GM23338 (cell line): Measurements from ENCODE around the gene SYTL1. TPM values are rescaled to one million over a fixed set of nuclear protein-coding genes. Genes with fewer than 3 reads are reported as not detected.

Experiments
- ATAC-seq: fragments of 200-7000 bp; cut with Tn5 transposase; 3 replicates; pipeline ENCODE4 v1.9.1; 2020
- DNase-seq: peaks from one replicate; pipeline ENCODE4 v3.0.0-alpha.2; 2015; ENCODE audit warnings: low spot score
- H2AFZ ChIP-seq: fragments of 200-600 bp; sonication (generic); 2 replicates; pipeline ENCODE4 v1.8.0; 2016; ENCODE audit warnings: antibody characterized with exemption, mild to moderate bottlenecking, moderate library complexity
- H3F3A ChIP-seq: fragments of 200-600 bp; sonication (generic); replicated peaks from 2 replicates; pipeline ENCODE4 v1.8.0; 2017; ENCODE audit warnings: antibody characterized with exemption, mixed run types, low read depth
- H3K27ac ChIP-seq: fragments of 200-600 bp; sonication (generic); 2 replicates; pipeline ENCODE4 v1.6.1; 2016; ENCODE audit warnings: low read depth
- H3K27me3 ChIP-seq: fragments of 200-600 bp; sonication (generic); 2 replicates; pipeline ENCODE4 v1.8.0; 2016; ENCODE audit warnings: mild to moderate bottlenecking, mixed run types, moderate library complexity; ENCODE audit not compliant: insufficient read depth
- H3K36me3 ChIP-seq: fragments of 200-600 bp; sonication (generic); 2 replicates; pipeline ENCODE4 v1.8.0; 2016; ENCODE audit warnings: mild to moderate bottlenecking; ENCODE audit not compliant: insufficient read depth
- H3K4me1 ChIP-seq: fragments of 200-600 bp; sonication (generic); 2 replicates; pipeline ENCODE4 v1.8.0; 2016; ENCODE audit warnings: mild to moderate bottlenecking, moderate library complexity; ENCODE audit not compliant: insufficient read depth
- H3K4me2 ChIP-seq: fragments of 200-600 bp; sonication (generic); 2 replicates; pipeline ENCODE4 v1.7.1; 2017; ENCODE audit warnings: mixed run types
- H3K4me3 ChIP-seq: fragments of 200-600 bp; sonication (generic); 2 replicates; pipeline ENCODE4 v1.6.1; 2016; ENCODE audit warnings: mixed run types
- H3K79me2 ChIP-seq: fragments of 200-600 bp; sonication (generic); replicated peaks from 2 replicates; pipeline ENCODE4 v1.8.0; 2017; ENCODE audit warnings: mild to moderate bottlenecking; ENCODE audit not compliant: insufficient read depth
- H3K9me2 ChIP-seq: fragments of 200-600 bp; sonication (generic); 2 replicates; pipeline ENCODE4 v1.8.0; 2017; ENCODE audit not compliant: insufficient read depth
- H4K20me1 ChIP-seq: fragments of 200-600 bp; sonication (generic); replicated peaks from 2 replicates; pipeline ENCODE4 v1.8.0; 2017; ENCODE audit warnings: mild to moderate bottlenecking; ENCODE audit not compliant: insufficient read depth
- H3K27ac Mint-ChIP-seq: 2 replicates; pipeline ENCODE4 v1.8.0; 2020; ENCODE audit warnings: inconsistent platforms, mild to moderate bottlenecking, moderate library complexity, mixed read lengths
- H3K27me3 Mint-ChIP-seq: 3 replicates; pipeline ENCODE4 v1.8.0; 2022; ENCODE audit warnings: low read depth, mild to moderate bottlenecking, moderate library complexity, mixed read lengths, inconsistent platforms; ENCODE audit not compliant: insufficient read depth, poor library complexity
- H3K36me3 Mint-ChIP-seq: 3 replicates; pipeline ENCODE4 v1.8.0; 2021; ENCODE audit warnings: low read depth, mild to moderate bottlenecking, inconsistent platforms, moderate library complexity, mixed read lengths
- H3K4me1 Mint-ChIP-seq: 3 replicates; pipeline ENCODE4 v1.8.0; 2020; ENCODE audit warnings: mild to moderate bottlenecking, inconsistent platforms, mixed read lengths
- H3K4me3 Mint-ChIP-seq: 3 replicates; pipeline ENCODE4 v1.8.0; 2021; ENCODE audit warnings: moderate library complexity, mild to moderate bottlenecking, inconsistent platforms, mixed read lengths
- H3K9me3 Mint-ChIP-seq: 3 replicates; pipeline ENCODE4 v1.8.0; 2020; ENCODE audit warnings: moderate library complexity, mild to moderate bottlenecking, inconsistent platforms, mixed read lengths
- CREB1 ChIP-seq: fragments of 250-450 bp; sonication (Bioruptor Pico); IDR thresholded peaks from 2 replicates; pipeline ENCODE4 v1.5.0; 2020; ENCODE audit warnings: low read depth, mild to moderate bottlenecking, moderate library complexity
- CTCF ChIP-seq, 2 experiments: fragments of 200-600 bp in 1 of 2; sonication (generic) in 1 of 2; conservative IDR thresholded peaks; 2 replicates each; pipeline versions ENCODE4 v1.5.1 to v1.6.1; 2016 to 2017; ENCODE audit warnings: antibody characterized with exemption in 2 of 2, low read depth in 2 of 2, mild to moderate bottlenecking in 2 of 2, moderate library complexity in 1 of 2
- ETS1 ChIP-seq: IDR thresholded peaks from 2 replicates; pipeline ENCODE4 v1.6.1; 2016; ENCODE audit warnings: antibody characterized with exemption
- POLR2AphosphoS5 ChIP-seq: IDR thresholded peaks from 2 replicates; pipeline ENCODE4 v1.6.1; 2016; ENCODE audit warnings: antibody characterized with exemption, low read depth
- polyA plus RNA-seq: library from polyadenylated mRNA; unstranded; fragments of >200 nt; fragmentation: Nextera tagmentation; extraction: Ambion mirVana; gene quantifications from 2 replicates; pipeline ENCODE4 v1.2.1, GENCODE V29; 2016
- total RNA-seq: library from RNA; depleted of rRNA; stranded (reverse); fragments of >200 nt; shearing (Covaris generic); gene quantifications from 2 replicates; pipeline ENCODE4 v1.2.3, GENCODE V29; 2014

SYTL1 gene
- total and polyA plus RNA-seq, 2 experiments from 2014 or later = 4.9 to 12.3 TPM

GRCh38 chr1:27392096-27392777 lies 50.4 kb downstream of the SYTL1 start, which contains the start of gene GPR3:
Gene GPR3 (plus strand): TSS chr1:27392622. CDS start chr1:27393799, 1,177 bp downstream.
- Histone ChIP-seq H2AFZ (peak within 1 kb of the TSS; percentile 96), H3F3A (peaks cover 7% of the 10 kb centered on the region; the same call in 1 of the 2 replicates), H3K4me2 (peak within 1 kb of the TSS; percentile 89), H3K27ac (no peak within 1 kb of the TSS), H3K79me2 (no peaks in the 10 kb centered on the region), H3K9me2 (no peaks in the 10 kb centered on the region), H4K20me1 (no peaks in the 10 kb centered on the region), H3K27me3 (no peaks in the 10 kb centered on the region), H3K4me1 (peaks cover 12% of the 10 kb centered on the region), H3K36me3 (no peaks in the 10 kb centered on the region), H3K4me3 (peak within 1 kb of the TSS; percentile 94)
- peaks cover 3% of the 10 kb centered on the region; the same call in 2 of the 3 replicates for H3K9me3 Mint-ChIP-seq
- peak within 1 kb of the TSS; percentile 90 for H3K27ac Mint-ChIP-seq
- H3K27me3 Mint-ChIP-seq = peaks cover 33% of the 10 kb centered on the region
- H3K4me3 Mint-ChIP-seq = peak within 1 kb of the TSS; percentile 92
- ATAC-seq (peak; percentile 72), DNase-seq (peak; percentile 97)
- peaks cover 29% of the 10 kb centered on the region for H3K4me1 Mint-ChIP-seq
- TF ChIP-seq ETS1 (no peak), CREB1 (peak; percentile 91), CTCF (conservative IDR thresholded peaks at IDR 0.05; ENCODE audit: low read depth in 2 of 2) (peak; percentile 46 to 82), POLR2AphosphoS5 (peak; percentile 32; the same call in 1 of the 2 replicates)
- peaks cover 5% of the 10 kb centered on the region; the same call in 1 of the 3 replicates for H3K36me3 Mint-ChIP-seq

GRCh38 chr1:27392778-27393635 lies 51.2 kb downstream of the SYTL1 start:
- Histone ChIP-seq H3K4me1 (peaks cover 18% of the 10 kb centered on the region), H3K27me3 (no peaks in the 10 kb centered on the region), H3K79me2 (no peaks in the 10 kb centered on the region), H3K9me2 (no peaks in the 10 kb centered on the region), H2AFZ (peak overlapping the region; percentile 84; the same call in 1 of the 2 replicates), H3K4me2 (peak overlapping the region; percentile 89), H3K4me3 (peak overlapping the region; percentile 94), H4K20me1 (no peaks in the 10 kb centered on the region), H3F3A (peaks cover 7% of the 10 kb centered on the region; the same call in 1 of the 2 replicates), H3K27ac (no peak overlapping the region), H3K36me3 (no peaks in the 10 kb centered on the region)
- DNase-seq (peak; percentile 72), ATAC-seq (no peak; the same call in 1 of the 3 replicates)
- H3K27me3 Mint-ChIP-seq = peaks cover 33% of the 10 kb centered on the region
- H3K4me1 Mint-ChIP-seq = peaks cover 34% of the 10 kb centered on the region
- H3K9me3 Mint-ChIP-seq = peaks cover 3% of the 10 kb centered on the region; the same call in 2 of the 3 replicates
- peaks cover 5% of the 10 kb centered on the region; the same call in 1 of the 3 replicates for H3K36me3 Mint-ChIP-seq
- peak overlapping the region; percentile 90 for H3K27ac Mint-ChIP-seq
- TF ChIP-seq ETS1 (no peak), CTCF (conservative IDR thresholded peaks at IDR 0.05; ENCODE audit: low read depth in 2 of 2) (peak; percentile 32 to 40), CREB1 (no peak)
- H3K4me3 Mint-ChIP-seq = peak overlapping the region; percentile 92
